Retinal pigment epithelial cell (primary cell): ENCODE data around the gene TTYH3.
"Not testable (repeated sequence)": the region's sequence is repeated elsewhere in the genome, so short reads cannot be mapped to it uniquely, and the experiment has no call there.

Source experiments
- DNase-seq: peaks from one replicate; pipeline ENCODE4 v3.0.0-alpha.2; 2010; ENCODE audit warnings: low read depth
- H3K4me3 ChIP-seq: 2 replicates; pipeline ENCODE4 v1.5.1; 2011; ENCODE audit warnings: mild to moderate bottlenecking, low read length, control low read depth, moderate library complexity
- CTCF ChIP-seq: conservative IDR thresholded peaks from 2 replicates; pipeline ENCODE4 v1.5.1; 2011; ENCODE audit warnings: low read depth, low read length, control low read depth, inconsistent platforms

TTYH3 gene

GRCh38 chr7:2587778-2588177, 44.0 kb upstream of the TTYH3 start:
- DNase-seq, result no peak
- H3K4me3 ChIP-seq, result no peak overlapping the region
- no peak for TF ChIP-seq CTCF

GRCh38 chr7:2589341-2589740, 42.4 kb upstream of the TTYH3 start:
- TF ChIP-seq CTCF, result no peak
- no peak overlapping the region for H3K4me3 ChIP-seq
- no peak for DNase-seq

- H3K4me3 ChIP-seq, DNase-seq: not testable (repeated sequence)
Observed at GRCh38 chr7:2589941-2590340, 41.8 kb upstream of the TTYH3 start.

- no peak for TF ChIP-seq CTCF
Observed at GRCh38 chr7:2592375-2592865, 39.4 kb upstream of the TTYH3 start.

GRCh38 chr7:2593036-2593727, 38.6 kb upstream of the TTYH3 start:
- no peak for DNase-seq
- no peak for TF ChIP-seq CTCF
- H3K4me3 ChIP-seq, result no peak overlapping the region

More at GRCh38 chr7:2592375-2592865, 39.4 kb upstream of the TTYH3 start:
- no peak for DNase-seq
- H3K4me3 ChIP-seq, result no peak overlapping the region

GRCh38 chr7:2594599-2594998, 37.2 kb upstream of the TTYH3 start:
- H3K4me3 ChIP-seq, result no peak overlapping the region
- DNase-seq, result no peak
- no peak for TF ChIP-seq CTCF

- TF ChIP-seq CTCF, result no peak
- no peak for DNase-seq
- H3K4me3 ChIP-seq, result no peak overlapping the region
Observed at GRCh38 chr7:2595258-2595860, 36.4 kb upstream of the TTYH3 start.
